HL-60 (cell line): ENCODE data around the gene B9D1.
A peak's percentile ranks its signal among the peaks of the same experiment; 100 is the strongest.

Experiments used
- DNase-seq, 2 experiments: peaks; one replicate each; pipeline ENCODE4 v3.0.0-alpha.2; 2010 to 2020; ENCODE audit warnings: low read depth in 1 of 2, low spot score in 1 of 2
- H3K27ac ChIP-seq: fragments of 250-450 bp; sonication (Bioruptor Pico); replicated peaks from 2 replicates; pipeline ENCODE4 v1.5.1; 2020; ENCODE audit warnings: mild to moderate bottlenecking, moderate library complexity
- H3K27me3 ChIP-seq: fragments of 250-450 bp; sonication (Bioruptor Pico); 2 replicates; pipeline ENCODE4 v1.5.1; 2021; ENCODE audit warnings: mild to moderate bottlenecking, moderate library complexity; ENCODE audit not compliant: insufficient read depth, poor library complexity, severe bottlenecking
- H3K4me3 ChIP-seq: replicated peaks from 2 replicates; pipeline ENCODE4 v1.5.1; 2011; ENCODE audit warnings: mild to moderate bottlenecking, control low read depth, low read length; ENCODE audit not compliant: insufficient read depth
- GABPA ChIP-seq: IDR thresholded peaks from 2 replicates; pipeline ENCODE4 v1.6.1; 2012; ENCODE audit warnings: low read depth
- POLR2AphosphoS5 ChIP-seq: IDR thresholded peaks from 2 replicates; pipeline ENCODE4 v1.6.1; 2012; ENCODE audit warnings: low read depth
- SPI1 ChIP-seq: IDR thresholded peaks from 2 replicates; pipeline ENCODE4 v1.6.1; 2012; ENCODE audit warnings: low read depth, mild to moderate bottlenecking, borderline replicate concordance
- TF ChIP-seq, protein P1 (sequence below): IDR thresholded peaks from one replicate; pipeline ENCODE4 v1.5.1; 2011; ENCODE audit warnings: low read length, control low read depth, inconsistent platforms; ENCODE audit not compliant: insufficient read depth
- TF ChIP-seq, protein P2 (sequence below): IDR thresholded peaks from 2 replicates; pipeline ENCODE4 v1.6.1; 2012; ENCODE audit warnings: low read depth; ENCODE audit not compliant: insufficient replicate concordance

B9D1 gene

GRCh38 chr17:19305256-19305655 is 57.3 kb downstream of the B9D1 start:
- Histone ChIP-seq H3K27ac (no peak overlapping the region), H3K4me3 (no peak overlapping the region), H3K27me3 (no peaks in the 10 kb centered on the region)
- TF ChIP-seq SPI1: no peak
- TF ChIP-seq GABPA: no peak
- TF ChIP-seq, protein P1, sequence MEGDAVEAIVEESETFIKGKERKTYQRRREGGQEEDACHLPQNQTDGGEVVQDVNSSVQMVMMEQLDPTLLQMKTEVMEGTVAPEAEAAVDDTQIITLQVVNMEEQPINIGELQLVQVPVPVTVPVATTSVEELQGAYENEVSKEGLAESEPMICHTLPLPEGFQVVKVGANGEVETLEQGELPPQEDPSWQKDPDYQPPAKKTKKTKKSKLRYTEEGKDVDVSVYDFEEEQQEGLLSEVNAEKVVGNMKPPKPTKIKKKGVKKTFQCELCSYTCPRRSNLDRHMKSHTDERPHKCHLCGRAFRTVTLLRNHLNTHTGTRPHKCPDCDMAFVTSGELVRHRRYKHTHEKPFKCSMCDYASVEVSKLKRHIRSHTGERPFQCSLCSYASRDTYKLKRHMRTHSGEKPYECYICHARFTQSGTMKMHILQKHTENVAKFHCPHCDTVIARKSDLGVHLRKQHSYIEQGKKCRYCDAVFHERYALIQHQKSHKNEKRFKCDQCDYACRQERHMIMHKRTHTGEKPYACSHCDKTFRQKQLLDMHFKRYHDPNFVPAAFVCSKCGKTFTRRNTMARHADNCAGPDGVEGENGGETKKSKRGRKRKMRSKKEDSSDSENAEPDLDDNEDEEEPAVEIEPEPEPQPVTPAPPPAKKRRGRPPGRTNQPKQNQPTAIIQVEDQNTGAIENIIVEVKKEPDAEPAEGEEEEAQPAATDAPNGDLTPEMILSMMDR: no peak
- TF ChIP-seq, protein P2, sequence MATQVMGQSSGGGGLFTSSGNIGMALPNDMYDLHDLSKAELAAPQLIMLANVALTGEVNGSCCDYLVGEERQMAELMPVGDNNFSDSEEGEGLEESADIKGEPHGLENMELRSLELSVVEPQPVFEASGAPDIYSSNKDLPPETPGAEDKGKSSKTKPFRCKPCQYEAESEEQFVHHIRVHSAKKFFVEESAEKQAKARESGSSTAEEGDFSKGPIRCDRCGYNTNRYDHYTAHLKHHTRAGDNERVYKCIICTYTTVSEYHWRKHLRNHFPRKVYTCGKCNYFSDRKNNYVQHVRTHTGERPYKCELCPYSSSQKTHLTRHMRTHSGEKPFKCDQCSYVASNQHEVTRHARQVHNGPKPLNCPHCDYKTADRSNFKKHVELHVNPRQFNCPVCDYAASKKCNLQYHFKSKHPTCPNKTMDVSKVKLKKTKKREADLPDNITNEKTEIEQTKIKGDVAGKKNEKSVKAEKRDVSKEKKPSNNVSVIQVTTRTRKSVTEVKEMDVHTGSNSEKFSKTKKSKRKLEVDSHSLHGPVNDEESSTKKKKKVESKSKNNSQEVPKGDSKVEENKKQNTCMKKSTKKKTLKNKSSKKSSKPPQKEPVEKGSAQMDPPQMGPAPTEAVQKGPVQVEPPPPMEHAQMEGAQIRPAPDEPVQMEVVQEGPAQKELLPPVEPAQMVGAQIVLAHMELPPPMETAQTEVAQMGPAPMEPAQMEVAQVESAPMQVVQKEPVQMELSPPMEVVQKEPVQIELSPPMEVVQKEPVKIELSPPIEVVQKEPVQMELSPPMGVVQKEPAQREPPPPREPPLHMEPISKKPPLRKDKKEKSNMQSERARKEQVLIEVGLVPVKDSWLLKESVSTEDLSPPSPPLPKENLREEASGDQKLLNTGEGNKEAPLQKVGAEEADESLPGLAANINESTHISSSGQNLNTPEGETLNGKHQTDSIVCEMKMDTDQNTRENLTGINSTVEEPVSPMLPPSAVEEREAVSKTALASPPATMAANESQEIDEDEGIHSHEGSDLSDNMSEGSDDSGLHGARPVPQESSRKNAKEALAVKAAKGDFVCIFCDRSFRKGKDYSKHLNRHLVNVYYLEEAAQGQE: no peak
- TF ChIP-seq POLR2AphosphoS5: no peak
- no peak for DNase-seq

- TF ChIP-seq, protein P1: no peak
- TF ChIP-seq, protein P2: no peak
- no peak for TF ChIP-seq POLR2AphosphoS5
- no peak for TF ChIP-seq SPI1
- no peak for TF ChIP-seq GABPA
- Histone ChIP-seq H3K27ac (no peak overlapping the region), H3K27me3 (no peaks in the 10 kb centered on the region), H3K4me3 (no peak overlapping the region)
- no peak for DNase-seq
Measured at GRCh38 chr17:19304751-19305150, 57.8 kb downstream of the B9D1 start.

- TF ChIP-seq, protein P1: no peak
- TF ChIP-seq GABPA (no peak), POLR2AphosphoS5 (peak; percentile 49; the same call in 1 of the 2 replicates), SPI1 (peak; percentile 72; the same call in 1 of the 2 replicates)
- TF ChIP-seq, protein P2: no peak
- H3K27me3 ChIP-seq: no peaks in the 10 kb centered on the region
- DNase-seq: peak; percentile 63 to 78
Measured at GRCh38 chr17:19304209-19304608, 58.3 kb downstream of the B9D1 start.

More at GRCh38 chr17:19304209-19304608, 58.3 kb downstream of the B9D1 start:
- H3K4me3 ChIP-seq: no peak overlapping the region
- H3K27ac ChIP-seq: no peak overlapping the region
